Epithelial cell of esophagus (primary cell): ENCODE measurements around the gene ZNF407.
A peak's percentile ranks its signal among the peaks of the same experiment; 100 is the strongest.

Experiments used
- DNase-seq: peaks from one replicate; pipeline ENCODE4 v3.0.0; 2010; ENCODE audit warnings: low read depth
- H3K4me3 ChIP-seq: 2 replicates; pipeline ENCODE4 v1.5.1; 2011; ENCODE audit warnings: mild to moderate bottlenecking, low read length, control low read depth
- TF ChIP-seq, protein P1 (sequence below): IDR thresholded peaks from 2 replicates; pipeline ENCODE4 v1.5.1; 2011; ENCODE audit warnings: low read depth, mild to moderate bottlenecking, low read length, control low read depth, inconsistent platforms; ENCODE audit not compliant: insufficient read depth; ENCODE audit errors: missing control alignments

The ZNF407 gene

DNA sequence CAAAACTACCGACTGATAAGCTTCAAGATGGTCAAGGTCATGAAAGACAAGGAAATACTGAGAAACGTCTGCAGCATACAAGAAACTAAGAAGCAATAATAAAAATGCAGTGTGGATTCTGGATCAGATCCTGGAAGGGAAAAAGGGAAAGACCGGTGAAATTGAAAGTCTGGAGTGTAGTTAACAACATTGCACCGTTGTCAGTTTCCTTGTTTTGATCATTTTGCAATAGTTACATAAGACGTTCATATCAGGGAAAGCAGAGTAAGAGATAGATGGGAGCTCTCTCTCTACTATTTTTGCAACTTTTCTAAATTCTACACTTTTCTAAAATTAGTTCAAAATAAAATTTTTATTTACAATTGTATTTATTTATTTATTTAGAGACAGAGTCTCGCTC, 15.0 kb upstream of the ZNF407 start:
- no peak for DNase-seq
- no peak overlapping the region for H3K4me3 ChIP-seq
- TF ChIP-seq, protein P1, sequence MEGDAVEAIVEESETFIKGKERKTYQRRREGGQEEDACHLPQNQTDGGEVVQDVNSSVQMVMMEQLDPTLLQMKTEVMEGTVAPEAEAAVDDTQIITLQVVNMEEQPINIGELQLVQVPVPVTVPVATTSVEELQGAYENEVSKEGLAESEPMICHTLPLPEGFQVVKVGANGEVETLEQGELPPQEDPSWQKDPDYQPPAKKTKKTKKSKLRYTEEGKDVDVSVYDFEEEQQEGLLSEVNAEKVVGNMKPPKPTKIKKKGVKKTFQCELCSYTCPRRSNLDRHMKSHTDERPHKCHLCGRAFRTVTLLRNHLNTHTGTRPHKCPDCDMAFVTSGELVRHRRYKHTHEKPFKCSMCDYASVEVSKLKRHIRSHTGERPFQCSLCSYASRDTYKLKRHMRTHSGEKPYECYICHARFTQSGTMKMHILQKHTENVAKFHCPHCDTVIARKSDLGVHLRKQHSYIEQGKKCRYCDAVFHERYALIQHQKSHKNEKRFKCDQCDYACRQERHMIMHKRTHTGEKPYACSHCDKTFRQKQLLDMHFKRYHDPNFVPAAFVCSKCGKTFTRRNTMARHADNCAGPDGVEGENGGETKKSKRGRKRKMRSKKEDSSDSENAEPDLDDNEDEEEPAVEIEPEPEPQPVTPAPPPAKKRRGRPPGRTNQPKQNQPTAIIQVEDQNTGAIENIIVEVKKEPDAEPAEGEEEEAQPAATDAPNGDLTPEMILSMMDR: no peak

DNA sequence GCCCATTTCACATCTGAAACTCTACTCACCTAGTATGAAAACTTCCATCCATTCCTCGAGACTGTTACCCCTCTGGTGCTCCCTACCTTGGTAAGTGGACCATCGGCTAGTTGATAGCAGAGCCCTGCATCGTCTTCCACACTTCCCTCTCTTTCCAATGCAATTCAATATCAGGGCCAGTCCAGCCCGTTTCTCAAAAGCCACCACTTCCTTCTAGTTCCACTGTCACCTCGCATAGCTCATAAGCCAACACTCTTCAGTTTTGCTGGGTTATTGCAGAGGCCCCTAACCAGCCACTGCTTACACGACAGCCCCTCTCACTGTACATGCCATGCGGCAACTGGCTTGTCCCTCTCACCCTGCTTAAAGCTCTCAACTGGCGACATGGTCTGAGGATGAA, 10.2 kb upstream of the ZNF407 start:
- no peak for DNase-seq
- H3K4me3 ChIP-seq: no peak overlapping the region
- TF ChIP-seq, protein P1: no peak

DNA sequence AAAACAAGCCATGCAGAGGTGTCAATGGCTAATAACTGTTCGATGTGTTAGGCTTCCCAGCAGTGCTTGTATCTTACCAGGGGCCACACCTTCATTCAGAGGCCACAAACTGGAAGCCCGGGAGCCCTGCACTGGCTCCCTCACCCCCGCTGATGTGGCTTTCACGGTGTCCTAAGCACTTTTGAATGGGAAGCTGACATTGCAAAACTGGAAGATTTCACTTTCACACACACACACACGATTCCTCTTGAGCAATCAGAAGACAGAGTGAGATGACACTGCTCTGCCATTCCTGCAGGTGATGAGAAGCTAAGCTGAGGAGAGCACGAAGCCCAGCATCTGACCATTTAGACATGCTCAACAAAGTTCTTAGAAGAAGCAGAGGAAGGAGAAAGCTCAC, 8.6 kb upstream of the ZNF407 start:
- DNase-seq: peak; percentile 8
- TF ChIP-seq, protein P1: no peak
- no peak overlapping the region for H3K4me3 ChIP-seq

DNA sequence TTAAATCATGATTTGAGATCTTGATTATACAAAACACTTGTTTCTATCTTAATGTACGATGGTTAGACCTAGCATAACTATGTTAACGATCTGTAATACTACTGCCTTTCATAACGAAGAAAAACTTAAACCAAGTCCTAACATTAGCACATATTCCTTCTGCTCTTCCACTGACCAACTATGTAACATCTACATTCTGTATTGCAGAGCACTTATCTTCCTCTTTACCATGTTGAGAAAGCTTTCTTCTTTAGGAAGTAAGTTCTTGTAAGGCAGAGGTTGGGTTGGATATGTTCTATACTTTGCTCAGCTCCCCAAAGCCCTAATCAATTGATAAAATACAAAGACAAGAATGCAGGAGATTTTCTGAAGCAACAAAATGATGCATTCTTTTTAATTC, 7.9 kb upstream of the ZNF407 start:
- H3K4me3 ChIP-seq: no peak overlapping the region
- TF ChIP-seq, protein P1: no peak

DNA sequence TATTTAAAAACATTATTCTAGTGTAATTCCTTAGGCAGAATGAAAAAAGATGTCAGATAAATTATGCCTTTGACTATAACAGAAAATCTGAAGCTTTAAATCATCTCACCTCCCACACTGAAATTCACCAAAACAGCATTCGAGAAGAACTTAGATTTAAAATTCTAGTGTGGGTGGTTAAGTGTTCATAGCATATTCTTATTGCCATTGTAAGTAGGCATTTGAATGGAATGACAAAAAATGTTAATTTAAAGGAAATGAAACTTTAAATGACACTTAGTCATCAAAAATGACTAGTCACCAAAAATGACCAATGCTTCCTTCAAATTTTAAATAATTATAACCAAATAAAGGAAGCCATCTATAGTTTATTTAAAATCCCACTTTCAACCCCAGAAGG, 7.0 kb upstream of the ZNF407 start:
- H3K4me3 ChIP-seq: no peak overlapping the region
- TF ChIP-seq, protein P1: no peak
- no peak for DNase-seq

More for the DNA sequence above, 7.9 kb upstream of the ZNF407 start:
- no peak for DNase-seq

DNA sequence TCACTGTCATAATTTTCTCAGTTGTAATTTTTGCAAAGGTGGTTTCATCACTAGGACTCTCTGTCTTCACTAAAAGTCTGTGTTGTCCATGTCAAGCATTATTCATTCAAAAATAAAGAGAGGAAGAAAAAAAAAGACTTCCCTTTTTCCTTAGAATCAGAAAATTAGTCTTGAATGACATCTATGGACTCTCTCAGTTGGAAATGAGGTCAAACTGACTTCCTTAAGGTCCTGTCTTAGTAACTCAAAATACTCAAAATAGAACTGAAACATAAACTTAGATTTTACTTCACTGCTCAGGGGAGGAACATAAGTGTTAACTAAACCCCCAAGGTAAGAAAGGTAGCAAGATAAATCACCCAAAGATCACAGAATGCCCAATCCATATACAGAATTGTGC, 2.2 kb upstream of the ZNF407 start:
- no peak overlapping the region for H3K4me3 ChIP-seq
- no peak for DNase-seq
- TF ChIP-seq, protein P1: no peak

DNA sequence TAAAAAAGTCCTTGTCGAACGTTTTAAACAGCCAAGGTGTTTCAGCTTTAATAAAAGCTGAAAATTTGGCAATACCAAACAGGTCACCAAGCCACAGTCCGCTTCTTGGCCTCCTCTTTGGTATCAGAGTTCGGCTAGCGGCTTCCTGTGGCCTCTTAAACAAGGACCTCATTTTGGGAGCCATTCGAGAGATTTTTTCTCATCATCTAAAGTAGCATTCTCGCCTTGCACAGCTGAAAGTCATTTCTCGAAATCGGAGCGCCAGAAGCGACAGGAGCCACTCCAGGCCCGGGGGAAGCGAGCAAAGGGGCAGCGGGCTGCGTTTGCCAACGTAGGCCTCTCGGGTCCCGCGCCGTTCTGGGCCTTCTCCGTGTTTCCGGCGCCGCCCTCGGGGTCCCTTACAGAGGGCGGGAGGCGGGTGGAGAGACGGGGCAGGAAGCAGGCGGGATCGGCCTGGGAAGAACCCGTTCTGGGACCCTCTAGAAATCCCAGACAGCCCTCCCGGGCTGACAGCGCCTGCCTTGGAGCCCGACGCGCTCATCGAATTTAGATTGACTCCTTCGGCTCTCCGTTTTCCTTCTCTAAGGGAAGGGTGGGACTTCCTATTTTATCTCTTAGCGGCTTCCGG, 522 bp upstream of the ZNF407 start:
- TF ChIP-seq, protein P1: no peak
- no peak for DNase-seq
- H3K4me3 ChIP-seq: peak overlapping the region; percentile 83
